ENCODE measurements around the gene WFDC13. TPM values are rescaled to one million over a fixed set of nuclear protein-coding genes. Genes with fewer than 3 reads are reported as not detected.
"Not testable (repeated sequence)": the region's sequence is repeated elsewhere in the genome, so short reads cannot be mapped to it uniquely, and the experiment has no call there.

WFDC13 gene
- total RNA-seq, 1 donor from 2014 or later: not detected

- no peak for TF ChIP-seq CTCF (IDR thresholded peaks at IDR 0.05)
- Mint-ChIP-seq H3K4me1 (ENCODE audit: unreplicated experiment) (no peaks in the 10 kb centered on the region), H3K4me3 (ENCODE audit: unreplicated experiment) (no peak overlapping the region), H3K27ac (ENCODE audit: unreplicated experiment) (no peak overlapping the region), H3K36me3 (ENCODE audit: unreplicated experiment) (no peaks in the 10 kb centered on the region), H3K27me3 (ENCODE audit: unreplicated experiment) (no peaks in the 10 kb centered on the region), H3K9me3 (ENCODE audit: unreplicated experiment) (no peaks in the 10 kb centered on the region)
- DNase-seq (ENCODE audit: extremely low spot score, unreplicated experiment): no peak
These were observed 15.9 kb upstream of the WFDC13 start for GRCh38 chr20:45685896-45686295.

GRCh38 chr20:45693346-45693745 is 8.5 kb upstream of the WFDC13 start:
- not testable (repeated sequence) for H3K36me3 Mint-ChIP-seq (ENCODE audit: unreplicated experiment); H3K27me3 Mint-ChIP-seq (ENCODE audit: unreplicated experiment); H3K9me3 Mint-ChIP-seq (ENCODE audit: unreplicated experiment); H3K4me1 Mint-ChIP-seq (ENCODE audit: unreplicated experiment); DNase-seq (ENCODE audit: extremely low spot score, unreplicated experiment); H3K27ac Mint-ChIP-seq (ENCODE audit: unreplicated experiment); H3K4me3 Mint-ChIP-seq (ENCODE audit: unreplicated experiment)

GRCh38 chr20:45695496-45695895 is 6.3 kb upstream of the WFDC13 start:
- Mint-ChIP-seq H3K27me3 (ENCODE audit: unreplicated experiment) (peaks cover 9% of the 10 kb centered on the region), H3K4me3 (ENCODE audit: unreplicated experiment) (no peak overlapping the region), H3K9me3 (ENCODE audit: unreplicated experiment) (peaks cover 5% of the 10 kb centered on the region), H3K27ac (ENCODE audit: unreplicated experiment) (no peak overlapping the region), H3K36me3 (ENCODE audit: unreplicated experiment) (no peaks in the 10 kb centered on the region), H3K4me1 (ENCODE audit: unreplicated experiment) (no peaks in the 10 kb centered on the region)
- no peak for DNase-seq (ENCODE audit: extremely low spot score, unreplicated experiment)
- TF ChIP-seq CTCF (IDR thresholded peaks at IDR 0.05): no peak

DNA sequence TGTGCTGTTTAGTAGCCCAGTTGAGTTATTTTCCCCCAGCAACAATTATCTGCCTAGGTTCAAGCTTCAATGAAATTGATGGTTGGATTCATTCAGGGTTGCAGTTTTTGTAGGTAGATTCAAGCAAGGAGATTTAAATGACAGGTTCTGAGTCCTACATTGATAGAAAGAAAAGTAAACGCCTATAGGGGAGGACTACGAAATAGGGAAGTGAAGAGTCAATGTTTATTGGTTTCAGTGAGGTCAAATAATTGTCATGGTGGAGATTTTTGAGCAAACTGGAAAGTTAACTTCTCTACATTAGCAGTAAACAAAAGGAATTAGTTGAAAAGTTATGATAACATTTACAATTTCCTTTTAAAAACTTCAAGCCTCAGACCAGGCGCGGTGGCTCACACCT is 734 bp upstream of the WFDC13 start:
- H3K27ac Mint-ChIP-seq (ENCODE audit: unreplicated experiment): no peak overlapping the region
- no peaks in the 10 kb centered on the region for H3K4me1 Mint-ChIP-seq (ENCODE audit: unreplicated experiment)

GRCh38 chr20:45704969-45705637 is 3.3 kb downstream of the WFDC13 start, which contains the start of gene WFDC10B:
Gene WFDC10B, minus strand, starts transcription at chr20:45705019. Its CDS starts 19,027 bp downstream, at chr20:45685992.
- Mint-ChIP-seq H3K4me1 (ENCODE audit: unreplicated experiment) (no peaks in the 10 kb centered on the region), H3K9me3 (ENCODE audit: unreplicated experiment) (no peaks in the 10 kb centered on the region), H3K27ac (ENCODE audit: unreplicated experiment) (no peak within 1 kb of the TSS), H3K36me3 (ENCODE audit: unreplicated experiment) (no peaks in the 10 kb centered on the region), H3K27me3 (ENCODE audit: unreplicated experiment) (peaks cover 6% of the 10 kb centered on the region), H3K4me3 (ENCODE audit: unreplicated experiment) (no peak within 1 kb of the TSS)
- DNase-seq (ENCODE audit: extremely low spot score, unreplicated experiment): no peak
- no peak for TF ChIP-seq CTCF (IDR thresholded peaks at IDR 0.05)

More for the DNA sequence above, 734 bp upstream of the WFDC13 start:
- H3K9me3 Mint-ChIP-seq (ENCODE audit: unreplicated experiment): no peaks in the 10 kb centered on the region
- peaks cover 15% of the 10 kb centered on the region for H3K27me3 Mint-ChIP-seq (ENCODE audit: unreplicated experiment)
- no peak overlapping the region for H3K4me3 Mint-ChIP-seq (ENCODE audit: unreplicated experiment)
- H3K36me3 Mint-ChIP-seq (ENCODE audit: unreplicated experiment): no peaks in the 10 kb centered on the region
- no peak for TF ChIP-seq CTCF (IDR thresholded peaks at IDR 0.05)
- DNase-seq (ENCODE audit: extremely low spot score, unreplicated experiment): no peak

- H3K27ac Mint-ChIP-seq (ENCODE audit: unreplicated experiment); H3K4me1 Mint-ChIP-seq (ENCODE audit: unreplicated experiment); DNase-seq (ENCODE audit: extremely low spot score, unreplicated experiment); H3K4me3 Mint-ChIP-seq (ENCODE audit: unreplicated experiment); H3K27me3 Mint-ChIP-seq (ENCODE audit: unreplicated experiment); H3K9me3 Mint-ChIP-seq (ENCODE audit: unreplicated experiment); H3K36me3 Mint-ChIP-seq (ENCODE audit: unreplicated experiment): not testable (repeated sequence)
These were observed 14.4 kb downstream of the WFDC13 start for GRCh38 chr20:45716141-45716688.

Measured in osteocyte (in vitro differentiated cells).